ENCODE results near the gene CATSPERD. TPM values are rescaled to one million over a fixed set of nuclear protein-coding genes. Genes with fewer than 3 reads are reported as not detected.

The CATSPERD gene
- total RNA-seq, 1 donor from 2014 or later: 0.41 TPM

- FAIRE-seq: no peak
These were observed 83.5 kb downstream of the CATSPERD start for GRCh38 chr19:5803752-5804515.

GRCh38 chr19:5804516-5805461, 84.4 kb downstream of the CATSPERD start, which contains the start of gene NRTN:
Gene NRTN (plus strand): TSS chr19:5805067. CDS start chr19:5824166, 19,099 bp downstream.
- DNase-seq (ENCODE audit: low spot score in 2 of 2) (no peak), FAIRE-seq (no peak)

More at GRCh38 chr19:5803752-5804515, 83.5 kb downstream of the CATSPERD start:
- peak; percentile 84 to 89 for DNase-seq (ENCODE audit: low spot score in 2 of 2)

GRCh38 chr19:5805462-5806132, 85.2 kb downstream of the CATSPERD start:
- no peak for FAIRE-seq

DNA sequence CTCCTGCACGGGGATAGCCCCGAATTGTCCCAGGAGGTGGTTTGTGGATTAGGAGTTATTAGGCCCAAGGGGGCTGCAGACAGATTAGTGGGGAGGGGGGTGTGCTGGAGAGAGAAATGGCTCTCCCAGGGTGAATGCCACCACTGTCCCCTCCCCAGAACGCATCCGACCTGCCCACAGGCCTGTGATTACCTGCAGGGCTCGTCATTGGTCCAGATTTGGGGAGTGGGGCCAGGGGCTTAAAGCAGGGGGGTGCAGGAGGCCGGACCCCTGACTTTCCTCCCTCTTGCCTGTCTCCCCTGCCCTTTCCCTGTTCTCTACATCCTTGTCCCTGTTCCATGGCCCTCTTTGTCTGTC, 85.7 kb downstream of the CATSPERD start:
- FAIRE-seq (no peak), DNase-seq (ENCODE audit: low spot score in 2 of 2) (no peak)

More at GRCh38 chr19:5805462-5806132, 85.2 kb downstream of the CATSPERD start:
- DNase-seq (ENCODE audit: low spot score in 2 of 2): peak in 1 of 2 donors; percentile 72

DNA sequence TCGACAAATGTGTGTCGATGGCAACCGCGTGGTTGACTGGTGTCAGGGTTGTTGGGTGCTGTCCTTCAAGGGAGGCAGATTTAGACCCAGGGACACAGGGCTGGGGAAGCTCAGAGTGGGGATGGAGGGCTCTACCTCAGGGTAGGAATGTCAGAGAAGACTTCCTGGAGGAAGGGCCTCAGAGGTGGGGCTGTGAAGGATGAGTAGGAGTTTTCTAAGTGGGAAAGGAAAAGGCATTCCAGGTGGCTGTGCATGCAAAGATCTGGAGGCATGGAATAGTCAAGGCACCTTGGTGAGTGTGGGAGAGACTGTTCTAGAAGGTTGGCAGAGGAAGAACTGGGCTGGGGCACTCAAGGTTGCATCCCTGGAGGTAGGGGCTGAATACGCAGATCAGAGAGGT, 86.5 kb downstream of the CATSPERD start:
- no peak for DNase-seq (ENCODE audit: low spot score in 2 of 2)
- no peak for FAIRE-seq

GRCh38 chr19:5808120-5808816, 87.8 kb downstream of the CATSPERD start:
- DNase-seq (ENCODE audit: low spot score in 2 of 2) (no peak), FAIRE-seq (no peak)

DNA sequence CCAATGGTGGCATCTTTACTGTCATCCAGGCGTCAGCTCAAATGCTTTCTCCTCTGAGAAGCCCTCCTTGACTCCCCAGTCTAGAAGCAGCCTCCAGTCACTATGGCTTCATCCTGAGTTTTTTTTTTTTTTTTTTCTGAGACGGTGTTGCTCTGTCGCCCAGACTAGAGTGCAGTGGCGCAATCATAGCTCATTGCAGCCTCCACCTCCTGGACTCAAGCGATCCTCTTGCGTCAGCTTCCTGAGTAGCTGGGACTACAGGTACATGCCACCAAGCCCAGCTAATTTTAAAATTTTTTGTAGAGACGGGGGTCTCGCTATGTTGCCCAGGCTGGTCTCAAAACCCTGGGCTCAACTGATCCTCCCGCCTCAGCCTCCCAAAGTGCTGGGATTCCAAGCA, 88.6 kb downstream of the CATSPERD start:
- DNase-seq (ENCODE audit: low spot score in 2 of 2) (no peak), FAIRE-seq (no peak)

DNA sequence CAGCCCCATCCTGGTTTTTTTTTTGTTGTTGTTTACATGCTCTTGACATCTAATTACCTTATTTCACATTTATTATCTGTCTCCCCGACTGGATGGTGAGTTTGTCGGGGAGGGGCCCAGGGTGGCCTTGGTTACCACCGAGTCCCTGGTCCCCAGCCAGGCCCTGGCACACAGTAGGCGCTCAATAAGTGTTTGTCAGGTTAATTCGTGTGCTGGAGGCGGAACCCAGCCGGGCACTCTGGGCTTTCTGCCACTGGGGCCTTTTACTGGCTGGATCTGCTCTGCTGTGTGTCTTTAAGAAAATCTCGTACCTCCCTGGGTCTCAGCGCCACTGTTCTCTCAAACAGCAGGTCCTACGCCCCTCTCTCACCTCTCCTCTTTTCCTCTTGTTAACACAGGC, 89.0 kb downstream of the CATSPERD start:
- no peak for FAIRE-seq
- no peak for DNase-seq (ENCODE audit: low spot score in 2 of 2)

- FAIRE-seq: no peak
- DNase-seq (ENCODE audit: low spot score in 2 of 2): no peak
These were observed 90.7 kb downstream of the CATSPERD start for GRCh38 chr19:5811117-5811516.

DNA sequence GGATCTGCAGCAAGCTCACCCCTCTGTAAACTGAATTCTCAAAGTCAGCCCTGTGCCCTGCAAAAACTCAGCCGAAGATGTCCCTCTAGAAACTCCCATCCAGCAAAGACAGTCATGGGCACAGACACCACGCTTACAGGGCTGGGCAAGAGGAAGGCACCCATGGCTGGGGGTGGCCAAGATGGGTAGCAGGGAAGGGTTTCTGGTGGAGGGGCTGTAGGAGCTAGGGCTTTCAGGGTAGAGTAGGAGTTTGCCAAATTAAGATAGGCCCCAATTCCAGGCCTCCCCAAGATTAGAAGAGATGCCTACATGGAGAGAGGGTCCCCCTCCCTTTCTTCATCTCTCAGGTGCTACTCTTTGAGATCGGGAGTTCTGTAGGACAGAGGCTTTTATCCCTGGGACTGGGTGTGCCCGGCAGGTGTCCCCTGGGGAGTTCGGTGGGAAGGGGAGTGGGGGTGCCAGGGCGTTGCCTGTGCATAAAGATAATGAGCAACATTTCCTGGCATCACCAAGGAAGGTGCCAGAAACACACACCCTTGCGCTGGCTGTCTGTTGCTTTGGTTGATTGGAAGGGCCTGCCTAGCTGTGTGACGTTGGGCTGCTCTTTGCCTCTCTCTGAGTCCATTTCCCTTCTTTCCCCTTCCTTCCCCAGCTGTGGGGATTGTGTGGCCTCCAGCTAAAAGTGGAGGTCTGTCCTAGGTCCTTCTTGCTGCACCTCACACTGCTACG, 93.8 kb downstream of the CATSPERD start:
- no peak for FAIRE-seq
- DNase-seq (ENCODE audit: low spot score in 2 of 2): no peak

DNA sequence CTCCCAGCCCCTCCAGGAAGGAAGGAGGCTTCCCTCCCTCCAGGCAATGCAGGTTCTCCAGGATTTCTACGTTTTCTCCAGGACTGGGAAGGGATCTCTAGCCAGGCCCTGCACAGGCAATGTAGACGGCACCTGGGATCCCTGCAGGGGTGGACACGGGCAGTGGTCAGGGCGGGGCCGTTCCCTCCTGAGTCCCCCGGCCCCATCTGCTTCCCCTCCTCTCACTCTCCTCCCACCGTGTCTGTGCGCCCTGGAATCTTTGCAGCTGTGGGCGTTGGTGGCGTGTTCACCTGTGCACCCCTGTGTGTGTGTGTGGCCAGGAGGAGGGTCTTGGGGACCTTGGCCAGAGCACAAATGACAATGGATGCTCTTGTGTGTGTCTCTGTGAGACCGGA, 94.4 kb downstream of the CATSPERD start:
- no peak for FAIRE-seq

DNA sequence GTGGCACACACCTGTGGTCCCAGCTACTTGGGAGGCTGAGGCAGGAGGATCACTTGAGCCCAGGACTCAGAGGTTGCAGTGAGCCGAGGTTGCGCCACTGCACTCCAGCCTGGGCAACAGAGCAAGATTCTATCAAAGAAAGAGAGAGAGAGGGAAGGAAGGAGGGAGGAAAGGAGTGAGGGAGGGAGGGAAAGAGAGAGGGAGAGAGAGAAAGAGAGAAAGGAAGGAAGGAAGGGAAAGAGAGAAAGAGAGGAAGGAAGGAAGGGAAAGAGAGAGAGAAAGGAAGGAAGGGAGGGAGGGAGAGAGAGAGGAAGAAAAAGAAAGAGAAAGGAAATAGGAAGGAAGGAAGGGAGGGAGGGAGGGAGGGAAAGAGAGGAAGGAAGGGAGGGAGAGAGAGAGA, 96.8 kb downstream of the CATSPERD start:
- FAIRE-seq: no peak
- DNase-seq (ENCODE audit: low spot score in 2 of 2): no peak

More for the DNA sequence above, 94.4 kb downstream of the CATSPERD start:
- no peak for DNase-seq (ENCODE audit: low spot score in 2 of 2)

DNA sequence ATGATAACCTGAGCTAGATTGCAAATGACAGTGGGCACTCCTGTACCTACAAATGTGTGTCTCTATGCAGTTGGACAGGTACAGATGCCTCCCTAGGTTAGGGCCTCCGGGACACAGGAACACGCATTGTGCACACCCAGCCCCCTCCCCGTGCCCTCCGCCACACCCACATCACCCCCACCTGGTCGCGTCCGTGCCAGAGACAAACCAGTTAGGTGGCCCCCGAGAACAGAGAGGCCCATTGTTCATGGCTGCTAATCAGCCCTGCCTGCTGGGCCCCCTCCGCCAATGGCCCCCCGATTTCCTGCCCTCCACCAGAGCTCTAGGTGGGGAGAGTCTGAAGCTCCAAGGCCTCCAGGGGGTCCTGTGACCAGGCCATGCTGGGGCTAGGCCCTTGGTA, 98.2 kb downstream of the CATSPERD start:
- DNase-seq (ENCODE audit: low spot score in 2 of 2) (no peak), FAIRE-seq (no peak)

- DNase-seq (ENCODE audit: low spot score in 2 of 2) (no peak), FAIRE-seq (no peak)
These were observed 100.3 kb downstream of the CATSPERD start for GRCh38 chr19:5820785-5821184.

DNA sequence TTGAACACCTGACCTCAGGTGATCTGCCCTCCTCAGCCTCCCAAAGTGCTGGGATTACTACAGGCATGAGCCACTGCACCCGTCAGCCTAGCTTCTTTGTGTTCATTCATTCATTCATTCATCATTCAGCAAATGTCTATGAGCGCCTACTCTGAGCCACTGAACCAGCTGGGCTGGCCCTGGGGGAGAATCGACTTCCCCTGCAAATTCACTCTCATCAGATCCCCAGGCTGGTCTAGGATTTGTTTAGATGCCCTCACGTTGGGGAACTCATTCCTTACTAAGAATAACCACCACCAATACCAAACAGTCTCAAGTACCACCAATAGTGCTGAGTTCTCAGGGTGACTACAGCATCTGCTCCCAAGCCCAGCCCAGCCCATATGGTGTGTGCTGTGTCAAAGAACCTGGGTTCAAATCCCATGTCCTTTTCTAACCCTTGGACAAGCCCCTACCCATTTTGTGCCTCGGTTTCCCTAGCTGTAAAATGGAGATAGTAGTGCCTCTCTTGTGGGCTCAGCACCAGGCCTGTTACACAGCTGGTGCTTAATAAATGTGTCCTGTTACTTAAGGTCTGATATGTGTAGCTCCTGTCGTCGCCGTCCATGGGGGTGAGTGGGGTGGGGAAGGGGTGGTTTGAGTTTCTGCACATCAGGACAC, 101.2 kb downstream of the CATSPERD start:
- no peak for DNase-seq (ENCODE audit: low spot score in 2 of 2)
- FAIRE-seq: no peak

- DNase-seq (ENCODE audit: low spot score in 2 of 2): no peak
- no peak for FAIRE-seq
These were observed 101.9 kb downstream of the CATSPERD start for GRCh38 chr19:5822181-5822844.

DNA sequence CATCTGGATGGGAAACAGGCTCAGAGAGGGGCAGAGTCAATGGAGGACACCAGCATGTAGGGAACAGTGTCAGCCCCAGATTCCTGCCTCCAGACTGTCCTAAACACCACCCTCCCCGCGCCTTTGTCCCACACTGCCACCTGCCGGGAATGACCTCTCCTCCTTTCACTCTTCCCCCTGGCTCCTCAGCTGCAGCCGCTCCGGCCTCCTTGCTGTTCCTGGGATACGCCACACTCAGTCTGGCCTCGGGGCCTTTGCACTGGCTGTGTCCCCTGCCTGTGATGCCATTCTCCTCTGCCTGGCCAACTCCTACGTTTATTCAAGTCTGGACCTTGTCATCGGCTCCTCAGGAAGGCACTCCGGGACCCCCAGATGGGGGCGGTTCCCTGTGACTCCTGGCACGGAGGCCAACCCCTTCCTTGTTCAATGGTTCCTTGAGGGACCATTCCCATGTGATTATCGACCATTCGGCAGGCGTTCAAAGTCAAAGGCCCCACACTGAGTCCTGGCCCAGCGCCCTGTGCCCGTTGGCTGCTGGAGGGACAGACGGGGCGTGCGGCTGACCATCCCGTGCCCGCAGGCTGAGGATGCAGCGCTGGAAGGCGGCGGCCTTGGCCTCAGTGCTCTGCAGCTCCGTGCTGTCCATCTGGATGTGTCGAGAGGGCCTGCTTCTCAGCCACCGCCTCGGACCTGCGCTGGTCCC, 103.3 kb downstream of the CATSPERD start:
- DNase-seq (ENCODE audit: low spot score in 2 of 2) (no peak), FAIRE-seq (no peak)

DNA sequence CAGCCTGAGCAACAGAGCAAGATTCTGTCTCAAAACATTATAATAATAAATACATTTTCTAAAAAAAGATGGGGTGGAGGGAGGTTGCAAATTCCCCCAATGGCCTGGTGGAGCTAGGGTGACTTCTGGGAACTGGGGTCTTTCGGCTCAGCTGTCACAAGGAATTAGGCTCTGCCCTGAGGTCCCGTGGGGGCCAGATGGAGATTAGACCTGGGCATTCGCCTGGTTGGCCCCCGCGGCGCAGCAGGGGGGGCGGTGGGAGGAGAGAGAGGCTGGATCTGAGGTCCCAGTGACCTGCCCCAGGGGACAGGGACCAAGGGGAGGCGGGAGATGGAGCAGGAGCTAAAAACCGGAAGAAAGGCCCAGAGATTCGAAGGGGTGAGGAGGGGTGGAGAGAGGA, 104.3 kb downstream of the CATSPERD start:
- DNase-seq (ENCODE audit: low spot score in 2 of 2) (no peak), FAIRE-seq (no peak)

Measured in frontal cortex (tissue), 4 donors.